Measurements from ENCODE around the gene ATP7B.
"Not testable (repeated sequence)": the region's sequence is repeated elsewhere in the genome, so short reads cannot be mapped to it uniquely, and the experiment has no call there.

ATP7B gene

DNA sequence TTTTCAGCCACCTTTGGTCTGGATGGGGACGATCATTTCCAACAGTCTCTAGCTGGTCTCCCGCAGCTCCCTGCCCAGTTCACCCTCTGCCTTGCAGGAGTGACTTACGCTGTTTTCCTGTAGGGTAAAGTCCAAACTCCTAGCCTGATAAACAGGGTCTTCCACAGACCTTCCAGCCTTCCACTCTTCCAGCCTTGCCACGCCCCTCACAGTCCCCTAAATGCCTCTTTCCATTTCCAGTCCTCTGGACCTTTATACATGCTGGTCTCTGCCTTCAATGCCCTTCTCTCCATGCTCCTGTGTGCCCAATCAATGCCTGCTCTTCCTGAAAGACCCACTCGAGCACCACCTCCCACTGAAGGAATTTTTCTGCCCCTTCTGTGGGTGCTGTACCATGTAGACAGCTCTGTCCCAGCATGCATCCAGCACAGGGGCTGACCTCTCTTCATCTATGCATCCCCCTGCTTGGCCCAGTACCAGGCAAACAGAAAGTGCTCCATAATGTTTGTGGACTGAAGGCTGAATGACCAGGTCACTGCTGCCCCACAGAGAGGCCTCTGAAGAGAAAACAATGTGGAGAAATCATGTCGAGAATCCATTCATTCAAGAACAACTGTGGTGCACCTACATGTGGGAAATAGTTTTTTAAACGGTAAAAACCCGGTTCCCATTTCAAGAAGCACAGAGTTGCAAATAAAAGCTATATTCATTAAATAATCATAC is 4.6 kb downstream of the ATP7B start:
- no peak for DNase-seq (ENCODE audit: low spot score)

DNA sequence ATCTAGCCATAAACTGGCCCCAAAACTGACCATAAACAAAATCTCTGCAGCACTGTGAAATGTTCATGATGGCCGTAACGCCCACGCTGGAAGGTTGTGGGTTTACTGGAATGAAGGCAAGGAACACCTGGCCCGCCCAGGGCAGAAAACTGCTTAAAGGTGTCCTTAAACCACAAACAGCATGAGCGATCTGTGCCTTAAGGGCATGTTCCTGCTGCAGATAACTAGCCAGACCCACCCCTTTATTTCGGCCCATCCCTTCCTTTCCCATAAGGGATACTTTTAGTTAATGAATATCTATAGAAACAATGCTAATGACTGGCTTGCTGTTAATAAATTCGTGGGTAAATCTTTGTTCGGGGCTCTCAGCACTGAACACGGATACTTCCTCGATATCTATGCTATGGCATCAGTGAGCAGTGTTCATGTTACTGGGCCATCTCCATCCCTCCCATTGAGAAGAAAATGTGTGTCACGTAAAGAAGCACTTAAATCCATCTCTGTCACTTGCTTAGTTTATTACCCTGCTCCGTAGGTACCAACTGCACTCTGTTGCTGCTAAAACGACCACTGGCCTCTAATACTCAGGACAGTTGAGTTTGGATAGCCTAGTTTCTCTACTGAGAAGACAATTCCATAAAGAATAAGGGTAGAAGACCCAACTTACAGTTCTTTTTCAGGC is 5.3 kb downstream of the ATP7B start:
- no peak for DNase-seq (ENCODE audit: low spot score)

DNA sequence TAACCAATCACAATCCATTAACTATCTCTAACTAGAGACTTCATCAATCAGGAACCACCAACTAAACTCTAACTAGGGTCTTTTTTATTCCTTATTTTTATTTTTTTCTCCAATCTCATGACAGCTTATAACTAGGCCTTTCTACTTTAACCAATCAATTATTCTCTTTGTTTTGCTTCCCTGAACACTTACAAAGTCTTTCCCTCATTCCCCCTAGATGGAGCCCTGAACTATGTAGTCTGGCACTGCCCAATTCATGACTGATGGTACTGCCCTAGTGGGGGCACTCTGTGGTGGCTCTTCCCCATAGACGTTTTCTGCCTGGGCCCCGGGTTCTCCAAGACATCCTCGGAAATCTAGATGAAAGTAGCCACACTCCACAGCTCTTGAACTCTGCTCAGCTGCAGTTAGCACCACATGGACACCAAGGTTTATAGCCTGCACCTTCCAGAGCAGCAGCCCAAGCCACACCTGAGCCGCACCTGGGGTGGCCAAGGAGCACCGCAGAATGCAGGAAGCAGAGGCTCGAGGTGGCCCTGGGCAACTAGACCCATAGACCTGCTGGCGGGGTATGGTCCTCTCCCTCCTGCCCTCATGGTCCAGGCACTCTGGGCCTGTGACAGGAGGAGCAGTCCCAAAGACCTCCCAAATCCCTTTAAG is 6.6 kb downstream of the ATP7B start:
- DNase-seq (ENCODE audit: low spot score): peak; percentile 24

DNA sequence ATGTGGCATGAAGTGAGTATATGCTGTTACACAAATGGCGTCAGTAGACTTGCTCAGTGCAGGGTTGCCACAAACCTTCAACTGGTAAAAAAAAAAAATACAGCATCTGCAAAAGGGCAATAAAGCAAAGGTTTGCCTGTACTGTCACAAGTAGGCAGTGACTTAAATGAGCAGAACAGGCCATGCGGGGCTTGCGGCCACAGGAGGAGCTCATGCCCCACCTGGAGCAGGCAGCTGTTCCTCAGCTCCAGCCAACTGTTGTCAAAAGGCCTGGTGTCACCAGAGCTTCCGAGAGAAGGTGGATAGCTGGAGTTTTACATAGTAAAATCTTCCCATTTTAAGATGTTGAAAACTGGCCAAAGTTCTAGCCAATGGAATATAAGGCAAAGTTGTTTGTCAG is 7.7 kb downstream of the ATP7B start:
- DNase-seq (ENCODE audit: low spot score): no peak

DNA sequence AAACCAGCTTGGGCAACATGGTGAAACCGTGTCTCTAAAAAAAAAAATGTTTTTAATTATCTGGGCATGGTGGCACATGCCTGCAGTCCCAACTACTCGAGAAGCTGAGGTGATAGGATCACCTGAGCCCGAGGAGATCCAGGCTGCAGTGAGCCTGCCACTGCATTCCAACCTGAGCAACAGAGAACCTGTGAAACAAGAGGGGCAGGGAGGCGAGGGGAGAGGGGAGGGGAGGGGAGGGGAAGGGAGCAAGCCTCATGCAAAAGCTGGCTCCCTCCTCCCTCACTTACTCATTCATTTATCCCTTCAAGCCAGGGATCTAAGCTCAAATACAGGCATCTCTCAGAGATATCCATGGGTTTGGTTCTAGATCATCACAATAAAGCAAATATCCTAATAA is 8.9 kb downstream of the ATP7B start:
- DNase-seq (ENCODE audit: low spot score): no peak

DNA sequence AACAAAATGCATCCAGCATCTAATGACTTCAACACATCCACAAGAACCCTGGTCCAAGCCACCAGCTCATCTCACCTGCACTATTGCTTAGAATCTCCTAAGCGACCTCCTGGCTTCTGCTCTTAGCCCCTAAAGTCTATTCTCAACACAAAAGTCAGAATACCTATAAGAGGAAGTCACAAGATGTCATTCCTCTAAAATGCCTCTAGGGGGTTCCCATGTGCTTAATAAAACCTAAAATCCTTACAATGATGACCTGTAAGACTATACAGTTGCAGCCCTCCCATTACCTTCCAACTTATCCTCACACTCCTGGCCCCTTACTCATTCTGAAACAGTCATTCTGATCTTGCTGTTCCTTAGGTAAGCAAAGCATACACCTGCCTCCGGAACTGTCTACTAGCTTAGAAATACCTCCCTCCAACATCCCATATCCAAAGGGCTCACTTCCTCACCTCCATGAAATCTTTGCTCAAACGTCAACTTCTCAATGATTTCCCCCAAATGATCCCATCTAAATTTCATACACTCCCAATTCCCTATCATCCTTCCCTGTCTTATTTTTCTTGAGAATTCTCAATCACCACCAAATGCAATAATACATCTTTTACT is 10.0 kb downstream of the ATP7B start:
- DNase-seq (ENCODE audit: low spot score): peak; percentile 72

DNA sequence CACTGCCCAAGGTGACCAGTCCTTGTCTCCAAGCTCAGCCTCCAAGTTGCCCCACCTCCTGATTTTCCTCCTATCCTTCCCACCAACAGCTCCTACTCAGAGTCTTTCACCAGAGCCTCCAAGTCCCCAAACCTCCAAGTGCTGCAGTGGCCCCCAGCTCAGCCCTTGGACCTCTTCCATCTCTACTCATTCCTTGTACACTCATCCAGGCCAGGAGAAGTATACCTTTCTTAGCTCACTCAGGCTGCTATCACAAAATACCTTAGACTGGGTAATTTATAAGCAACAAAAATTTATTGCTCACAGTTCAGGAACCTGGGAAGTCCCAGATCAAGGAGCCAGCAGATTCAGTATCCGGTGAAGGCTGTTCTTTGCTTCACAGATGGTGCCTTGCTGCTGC is 11.3 kb downstream of the ATP7B start:
- DNase-seq (ENCODE audit: low spot score): no peak

DNA sequence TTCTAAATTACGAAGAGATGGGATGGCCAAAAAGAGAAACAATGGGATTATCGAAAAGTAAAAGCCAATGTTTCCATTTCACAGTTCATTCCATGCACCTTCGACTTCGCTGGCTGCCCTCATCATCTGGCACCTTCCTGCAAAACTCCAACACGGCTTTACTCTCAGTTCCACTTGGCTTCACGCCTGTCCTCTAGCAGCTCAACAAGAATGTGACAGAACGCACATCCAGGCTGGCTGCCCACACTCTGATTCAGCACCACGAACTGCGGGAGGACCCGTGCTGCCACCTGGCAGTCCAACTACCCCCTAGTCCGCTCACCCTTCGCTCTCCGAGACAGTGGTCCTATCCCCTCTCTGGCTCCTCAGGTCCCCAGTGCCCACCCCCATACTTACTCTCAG is 11.7 kb downstream of the ATP7B start:
- no peak for DNase-seq (ENCODE audit: low spot score)

DNA sequence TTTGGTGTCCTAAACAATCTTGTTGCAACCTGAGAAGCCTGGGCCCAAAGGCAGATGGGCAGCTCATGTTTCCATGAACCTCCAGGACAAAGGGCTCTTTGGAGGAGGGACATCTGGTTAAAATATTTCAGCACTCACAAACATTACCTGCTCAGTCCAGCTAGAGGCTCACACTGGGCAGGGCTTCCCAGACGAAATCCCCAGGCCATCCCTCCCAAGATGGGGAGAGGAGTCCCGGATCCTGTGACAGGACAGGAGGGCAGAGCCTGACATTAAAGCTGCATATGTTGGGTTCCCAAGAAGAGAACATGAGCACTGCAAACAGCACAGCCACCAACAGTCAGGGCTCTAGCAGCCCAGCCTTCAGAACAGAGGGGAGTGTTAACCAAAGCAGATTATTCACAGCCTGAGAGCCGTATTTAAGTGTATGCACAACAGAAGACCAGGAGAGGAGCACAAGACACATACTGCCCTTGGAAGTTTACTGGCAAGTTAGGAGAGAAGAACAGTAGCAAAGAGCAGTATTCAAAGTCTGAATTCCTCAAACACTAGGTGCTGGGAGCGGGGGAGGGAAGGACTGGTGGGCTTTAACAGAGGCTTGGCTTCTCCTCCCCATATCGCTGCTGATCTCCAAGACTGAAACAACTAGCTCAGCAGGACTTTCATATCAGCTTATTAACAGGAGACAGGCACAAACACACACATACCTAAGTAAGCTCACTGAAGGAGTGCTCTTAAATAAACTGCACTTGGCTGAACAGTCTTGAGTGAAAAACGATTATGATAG is 12.3 kb downstream of the ATP7B start:
- DNase-seq (ENCODE audit: low spot score): no peak

DNA sequence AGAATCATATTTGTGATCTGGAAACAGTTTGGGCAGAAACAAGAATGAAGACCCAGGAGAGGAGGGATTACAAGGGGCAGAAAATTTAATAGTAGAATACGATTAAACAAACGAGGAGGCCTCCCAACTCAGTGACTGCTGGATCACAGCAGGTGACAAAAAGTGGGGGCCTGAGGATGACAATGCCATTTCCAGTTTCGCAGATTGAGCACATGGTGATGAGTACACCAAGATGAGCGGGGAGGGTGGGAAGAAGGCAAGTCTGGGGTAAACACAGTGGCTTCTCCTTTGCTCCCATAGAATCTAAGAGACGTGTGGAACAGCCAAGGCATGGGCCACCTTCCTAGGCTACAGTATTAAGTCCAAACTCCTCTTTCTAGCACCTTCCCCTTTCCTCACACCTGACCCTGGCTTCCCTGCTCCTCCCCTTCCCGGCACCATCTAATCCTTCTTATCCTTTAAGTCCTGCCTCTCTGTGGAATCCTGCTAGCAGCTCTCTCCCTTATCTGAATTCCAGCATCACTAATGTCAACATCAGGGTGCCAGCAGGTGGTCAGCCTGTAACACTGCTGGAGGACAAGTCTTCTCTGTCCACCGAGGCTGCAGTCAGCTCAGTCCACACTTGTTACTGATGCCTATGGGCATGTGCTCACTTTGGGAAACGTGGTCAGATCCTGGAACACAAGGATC is 13.5 kb downstream of the ATP7B start:
- DNase-seq (ENCODE audit: low spot score): no peak

DNA sequence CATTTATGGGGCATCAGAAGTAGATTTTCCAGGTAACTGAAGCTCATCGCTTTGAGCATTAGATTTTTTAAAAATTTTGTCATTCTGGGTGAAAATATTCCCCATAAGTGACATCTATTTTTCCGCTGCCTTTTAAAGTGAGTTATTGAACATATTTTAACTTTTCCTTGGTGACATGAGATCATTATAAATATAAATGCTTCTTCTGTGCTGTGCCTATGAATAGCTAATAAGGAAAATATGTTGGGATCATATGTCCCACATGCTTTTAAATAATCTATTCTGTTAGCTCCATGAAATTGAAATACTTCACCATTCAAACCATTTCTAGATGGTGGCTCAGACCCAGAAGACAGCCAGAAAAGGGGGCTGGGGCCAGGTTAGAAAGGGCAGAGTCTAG is 14.1 kb downstream of the ATP7B start:
- no peak for DNase-seq (ENCODE audit: low spot score)

DNA sequence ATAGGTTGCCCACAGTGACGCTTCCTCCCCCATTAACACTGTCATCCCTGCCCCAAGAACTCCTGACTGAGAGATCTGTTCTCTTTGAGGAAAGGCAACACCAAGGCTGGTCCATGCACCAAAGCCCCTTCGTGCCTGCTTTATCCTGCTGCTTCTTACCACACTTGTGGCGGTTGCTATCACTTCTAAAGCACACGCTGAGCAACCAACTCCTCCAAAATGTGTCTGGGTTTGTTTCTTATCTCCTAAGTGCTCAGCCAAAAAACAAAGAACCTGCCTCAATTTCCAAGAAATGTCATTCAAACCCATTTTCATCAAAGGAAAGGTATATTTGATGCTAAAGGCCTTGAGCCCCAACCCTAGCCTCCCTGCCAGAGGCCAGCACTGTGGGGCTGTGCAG is 14.6 kb downstream of the ATP7B start:
- DNase-seq (ENCODE audit: low spot score): no peak

DNA sequence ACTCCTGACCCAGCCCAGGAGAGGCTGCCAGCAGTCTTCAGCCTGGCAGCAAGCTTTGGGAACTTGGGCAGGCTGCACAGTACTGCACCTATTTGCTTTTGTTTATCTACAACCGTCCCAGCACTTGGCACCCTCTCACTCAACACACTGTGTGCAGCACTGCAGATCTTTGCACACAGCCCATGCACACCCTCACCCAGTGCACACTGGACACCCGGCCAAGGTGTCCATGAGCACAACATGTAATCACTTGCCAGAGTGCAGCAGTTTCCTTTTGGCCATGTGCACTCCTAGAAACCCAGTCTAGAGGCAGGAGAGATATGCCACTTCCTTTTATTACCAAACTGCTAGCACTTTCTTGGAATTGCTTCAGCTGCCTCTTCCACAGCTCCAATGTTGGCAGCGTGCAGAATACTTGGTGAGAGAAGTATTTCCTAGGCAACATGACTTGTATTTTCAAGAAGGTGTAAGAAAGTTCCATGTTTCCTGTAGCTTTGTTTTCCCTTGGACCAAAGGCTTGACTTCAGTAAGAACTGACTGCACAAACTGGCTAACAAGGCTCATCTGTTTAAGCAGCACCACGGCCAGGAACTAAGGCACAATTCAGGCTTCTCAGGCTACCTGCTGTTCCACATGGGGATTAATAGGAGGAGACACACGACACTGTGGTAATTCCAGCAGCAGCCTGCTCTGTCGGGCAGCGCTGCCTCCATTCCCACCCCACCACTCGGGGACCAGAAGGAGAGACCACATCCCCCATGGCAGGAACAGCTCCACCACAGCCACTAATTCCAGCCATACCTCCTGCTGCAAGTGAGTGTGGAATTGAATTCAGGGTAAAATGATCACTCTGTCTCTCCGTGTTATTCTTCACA is 15.3 kb downstream of the ATP7B start:
- no peak for DNase-seq (ENCODE audit: low spot score)

DNA sequence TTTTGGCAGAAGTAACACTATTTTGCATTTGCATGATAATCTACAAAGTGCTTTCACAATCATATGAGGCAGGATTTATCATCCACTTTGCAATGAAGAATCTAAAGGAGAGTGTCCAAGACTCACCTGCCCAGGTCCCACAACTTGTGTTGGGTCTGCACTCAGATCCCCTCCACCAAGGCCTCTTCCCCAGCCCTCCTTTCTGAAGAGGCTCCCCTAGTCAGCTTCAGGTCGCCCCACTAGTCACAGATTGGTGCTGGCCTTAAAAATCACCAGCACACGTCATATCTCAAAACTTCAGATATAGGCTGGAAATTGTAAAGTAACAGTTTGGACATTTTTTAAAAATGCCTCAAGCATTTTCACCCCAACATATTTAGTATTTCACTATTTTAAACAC is 17.5 kb downstream of the ATP7B start:
- no peak for DNase-seq (ENCODE audit: low spot score)

DNA sequence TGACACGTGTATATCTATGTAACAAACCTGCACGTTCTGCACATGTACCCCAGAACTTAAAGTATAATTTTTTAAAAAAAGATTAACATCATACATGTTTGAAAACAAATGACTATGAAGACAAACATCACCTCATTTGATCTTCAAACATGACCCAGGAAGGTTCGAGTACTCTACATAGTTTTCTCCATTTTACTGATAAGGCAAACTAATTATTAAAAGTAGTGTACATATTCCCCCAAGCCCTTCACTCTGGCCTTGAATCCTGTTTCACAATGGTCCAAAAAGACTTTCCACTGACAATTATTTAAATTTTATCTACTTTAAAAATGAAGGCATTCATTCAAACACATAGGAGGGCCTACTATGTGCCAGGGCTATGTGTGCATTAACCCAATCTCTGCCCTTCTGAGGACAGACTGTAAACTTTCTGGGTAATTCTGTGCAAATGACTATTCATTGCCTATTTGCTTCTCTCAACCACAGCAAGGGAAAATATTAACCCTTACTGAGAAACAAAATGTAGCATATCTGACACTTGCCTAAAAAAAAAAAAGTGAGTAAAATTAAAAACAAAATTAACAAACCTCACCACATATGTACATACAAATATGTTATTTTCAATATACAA is 22.1 kb downstream of the ATP7B start:
- DNase-seq (ENCODE audit: low spot score): no peak

DNA sequence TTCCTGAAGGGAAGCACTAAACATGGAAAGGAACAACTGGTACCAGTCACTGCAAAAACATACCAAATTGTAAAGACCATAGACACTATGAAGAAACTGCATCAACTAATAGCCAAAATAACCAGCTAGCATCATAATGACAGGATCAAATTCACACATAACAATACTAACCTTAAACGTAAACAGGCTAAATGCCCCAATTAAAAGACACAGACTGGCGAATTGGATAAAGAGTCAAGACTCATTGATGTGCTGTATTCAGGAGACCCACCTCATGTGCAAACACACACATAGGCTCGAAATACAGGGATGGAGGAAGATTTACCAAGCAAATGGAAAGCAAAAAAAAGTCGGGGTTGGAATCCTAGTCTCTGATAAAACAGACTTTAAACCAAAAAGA is 26.3 kb downstream of the ATP7B start:
- not testable (repeated sequence) for DNase-seq (ENCODE audit: low spot score)

DNA sequence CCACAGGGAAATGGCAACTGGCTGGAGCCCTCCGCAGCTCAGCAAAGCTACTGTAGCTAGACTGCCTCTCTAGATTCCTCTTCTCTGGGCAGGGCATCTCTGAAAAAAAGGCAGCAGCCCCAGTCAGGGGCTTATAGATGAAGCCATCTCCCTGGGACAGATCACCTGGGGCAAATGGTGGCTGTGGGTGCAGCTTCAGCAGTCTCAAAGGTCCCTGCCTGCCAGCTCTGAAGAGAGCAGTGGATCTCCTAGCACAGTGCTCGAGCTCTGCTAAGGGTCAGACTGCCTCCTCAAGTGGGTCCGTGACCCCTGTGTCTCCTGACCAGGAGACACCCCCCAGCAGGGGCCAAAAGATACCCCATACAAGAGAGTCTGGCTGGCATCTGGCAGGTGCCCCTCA is 28.0 kb downstream of the ATP7B start:
- DNase-seq (ENCODE audit: low spot score): not testable (repeated sequence)

DNA sequence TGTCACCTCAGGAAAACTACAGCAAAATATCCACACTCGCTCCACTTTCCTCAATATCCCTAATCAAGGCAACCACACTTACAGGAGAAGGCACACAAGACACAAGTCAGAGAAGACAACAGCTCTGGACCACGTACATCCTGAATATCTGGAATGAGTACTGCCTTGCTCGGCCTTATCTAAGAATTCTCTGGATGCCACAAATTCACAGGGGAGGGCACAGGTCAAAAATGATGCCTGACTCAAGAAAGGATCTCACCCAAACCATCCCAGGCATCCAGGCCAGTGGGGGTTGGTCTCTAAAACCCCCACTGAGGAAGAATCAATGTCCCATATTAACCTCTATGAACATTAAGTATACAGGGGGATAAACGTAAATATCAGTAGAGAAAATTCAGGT is 29.9 kb downstream of the ATP7B start:
- no peak for DNase-seq (ENCODE audit: low spot score)

DNA sequence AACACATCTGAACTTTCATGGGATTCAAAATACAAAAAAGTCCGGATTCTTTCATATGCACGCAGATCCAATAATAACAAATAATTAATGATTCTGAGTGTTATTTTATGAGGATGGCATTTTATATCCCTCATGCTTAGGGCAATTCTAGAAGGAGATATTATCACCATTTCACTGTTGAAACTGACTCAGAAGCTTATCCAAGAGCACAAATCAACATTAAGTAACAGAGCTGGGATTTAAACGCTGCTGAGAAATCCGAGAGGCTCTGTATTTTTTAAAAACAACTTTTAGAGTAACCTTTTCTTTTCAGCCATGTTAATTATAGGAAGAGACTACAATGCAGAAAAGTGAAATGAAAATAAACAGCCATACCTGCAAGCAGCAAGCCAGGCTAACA is 30.3 kb downstream of the ATP7B start:
- no peak for DNase-seq (ENCODE audit: low spot score)
